Immature natural killer cell (primary cell): Measurements from ENCODE around the gene BABAM1. TPM values are rescaled to one million over a fixed set of nuclear protein-coding genes. Genes with fewer than 3 reads are reported as not detected.
"Not testable (repeated sequence)": the region's sequence is repeated elsewhere in the genome, so short reads cannot be mapped to it uniquely, and the experiment has no call there.

Experiments
- DNase-seq, 3 donors: peaks; one replicate each; pipeline ENCODE4 v3.0.0; 2022; ENCODE audit warnings: mixed read lengths in 1 of 3
- H3K27ac Mint-ChIP-seq, 6 donors: one replicate each; pipeline ENCODE4 v1.8.0; 2020; ENCODE audit warnings: mixed read lengths in 6 of 6, mild to moderate bottlenecking in 5 of 6, inconsistent platforms in 4 of 6, moderate library complexity in 3 of 6
- H3K27me3 Mint-ChIP-seq, 3 donors: one replicate each; pipeline ENCODE4 v1.8.0; 2020 to 2021; ENCODE audit warnings: low read depth in 3 of 3, mild to moderate bottlenecking in 3 of 3, mixed read lengths in 3 of 3, moderate library complexity in 3 of 3, inconsistent platforms in 1 of 3
- H3K36me3 Mint-ChIP-seq, 3 donors: one replicate each; pipeline ENCODE4 v1.8.0; 2020; ENCODE audit warnings: mixed read lengths in 3 of 3, inconsistent platforms in 2 of 3, mild to moderate bottlenecking in 2 of 3
- H3K4me1 Mint-ChIP-seq, 2 donors: one replicate each; pipeline ENCODE4 v1.8.0; 2020; ENCODE audit warnings: inconsistent platforms in 2 of 2, mild to moderate bottlenecking in 2 of 2, mixed read lengths in 2 of 2, moderate library complexity in 1 of 2
- H3K4me3 Mint-ChIP-seq, 5 donors: one replicate each; pipeline ENCODE4 v1.8.0; 2020; ENCODE audit warnings: mild to moderate bottlenecking in 5 of 5, mixed read lengths in 5 of 5, inconsistent platforms in 3 of 5, moderate library complexity in 3 of 5
- H3K9me3 Mint-ChIP-seq, 6 donors: one replicate each; pipeline ENCODE4 v1.8.0; 2020; ENCODE audit warnings: mild to moderate bottlenecking in 6 of 6, mixed read lengths in 6 of 6, inconsistent platforms in 4 of 6, moderate library complexity in 3 of 6
- polyA plus RNA-seq, 3 donors: library from polyadenylated mRNA; unstranded; fragments of 300-500 nt; fragmentation: Illumina TruSeq; gene quantifications; one replicate each; pipeline ENCODE4 v1.2.3, GENCODE V29; 2021

Gene BABAM1
- polyA plus RNA-seq, 3 donors from 2014 or later: 135 to 218 (median 141) TPM

GRCh38 chr19:17268754-17269153 is 1.5 kb downstream of the BABAM1 start:
- H3K27ac Mint-ChIP-seq: no peak overlapping the region
- peaks cover 5 to 9% (median 6%) of the 10 kb centered on the region in 3 donors for H3K27me3 Mint-ChIP-seq
- peaks cover 0 to 10% (median 0%) of the 10 kb centered on the region in 3 donors for H3K36me3 Mint-ChIP-seq
- DNase-seq: no peak
- peaks cover 18 to 19% of the 10 kb centered on the region in 2 donors for H3K4me1 Mint-ChIP-seq
- no peaks in the 10 kb centered on the region for H3K9me3 Mint-ChIP-seq
- peak overlapping the region; percentile 10 to 54 (median 36) for H3K4me3 Mint-ChIP-seq

GRCh38 chr19:17274892-17275291 is 7.6 kb downstream of the BABAM1 start:
- H3K4me1 Mint-ChIP-seq, DNase-seq, H3K27ac Mint-ChIP-seq, H3K9me3 Mint-ChIP-seq, H3K27me3 Mint-ChIP-seq, H3K4me3 Mint-ChIP-seq: not testable (repeated sequence)
- peaks cover 5 to 27% (median 7%) of the 10 kb centered on the region in 3 donors for H3K36me3 Mint-ChIP-seq

- Mint-ChIP-seq H3K4me3 (no peak overlapping the region), H3K27ac (no peak overlapping the region), H3K9me3 (no peaks in the 10 kb centered on the region), H3K36me3 (peaks cover 5 to 23% (median 7%) of the 10 kb centered on the region in 3 donors), H3K27me3 (peaks cover 0 to 3% (median 2%) of the 10 kb centered on the region in 3 donors), H3K4me1 (no peaks in the 10 kb centered on the region)
- no peak for DNase-seq
Observed at GRCh38 chr19:17275441-17276175, 8.4 kb downstream of the BABAM1 start.

- Mint-ChIP-seq H3K27me3 (peaks cover 5 to 6% (median 5%) of the 10 kb centered on the region in 3 donors), H3K4me3 (no peak overlapping the region), H3K4me1 (peaks cover 0 to 8% of the 10 kb centered on the region in 2 donors), H3K9me3 (peaks cover 0 to 1% (median 0%) of the 10 kb centered on the region in 6 donors), H3K27ac (no peak overlapping the region), H3K36me3 (peaks cover 5 to 18% (median 7%) of the 10 kb centered on the region in 3 donors)
- DNase-seq: no peak
Observed at GRCh38 chr19:17279436-17279835, 12.2 kb downstream of the BABAM1 start.

GRCh38 chr19:17281391-17282304 is 14.4 kb downstream of the BABAM1 start, which contains the start of gene ANKLE1:
ANKLE1 (plus strand) TSS chr19:17281901; CDS start chr19:17281921, 20 bp downstream.
- Mint-ChIP-seq H3K27ac (no peak within 1 kb of the TSS), H3K36me3 (peaks cover 2 to 9% (median 5%) of the 10 kb centered on the region in 3 donors), H3K4me1 (peaks cover 0 to 8% of the 10 kb centered on the region in 2 donors), H3K9me3 (peaks cover 0 to 1% (median 0%) of the 10 kb centered on the region in 6 donors), H3K4me3 (peak within 1 kb of the TSS; percentile 47 to 71 (median 63)), H3K27me3 (peaks cover 5 to 6% (median 5%) of the 10 kb centered on the region in 3 donors)
- DNase-seq: no peak

GRCh38 chr19:17282488-17283125 is 15.4 kb downstream of the BABAM1 start:
- peak overlapping the region; percentile 47 to 71 (median 63) for H3K4me3 Mint-ChIP-seq
- peaks cover 0 to 1% (median 0%) of the 10 kb centered on the region in 6 donors for H3K9me3 Mint-ChIP-seq
- peaks cover 5 to 6% (median 5%) of the 10 kb centered on the region in 3 donors for H3K27me3 Mint-ChIP-seq
- peaks cover 0 to 2% (median 0%) of the 10 kb centered on the region in 3 donors for H3K36me3 Mint-ChIP-seq
- H3K27ac Mint-ChIP-seq: no peak overlapping the region
- DNase-seq: peak; percentile 70 to 76 (median 75)
- H3K4me1 Mint-ChIP-seq: peaks cover 0 to 8% of the 10 kb centered on the region in 2 donors

- DNase-seq: no peak
- Mint-ChIP-seq H3K4me1 (peaks cover 0 to 8% of the 10 kb centered on the region in 2 donors), H3K27ac (no peak overlapping the region)
Observed at GRCh38 chr19:17283504-17283996, 16.3 kb downstream of the BABAM1 start.

GRCh38 chr19:17285415-17286135 is 18.3 kb downstream of the BABAM1 start:
- peaks cover 0 to 8% of the 10 kb centered on the region in 2 donors for H3K4me1 Mint-ChIP-seq
- H3K4me3 Mint-ChIP-seq: no peak overlapping the region
- no peaks in the 10 kb centered on the region for H3K36me3 Mint-ChIP-seq
- peaks cover 2 to 10% (median 7%) of the 10 kb centered on the region in 3 donors for H3K27me3 Mint-ChIP-seq
- H3K27ac Mint-ChIP-seq: no peak overlapping the region
- no peak for DNase-seq
- peaks cover 0 to 2% (median 0%) of the 10 kb centered on the region in 6 donors for H3K9me3 Mint-ChIP-seq

More at GRCh38 chr19:17283504-17283996, 16.3 kb downstream of the BABAM1 start:
- H3K36me3 Mint-ChIP-seq: peaks cover 0 to 2% (median 0%) of the 10 kb centered on the region in 3 donors
- peaks cover 0 to 1% (median 0%) of the 10 kb centered on the region in 6 donors for H3K9me3 Mint-ChIP-seq
- H3K4me3 Mint-ChIP-seq: no peak overlapping the region
- peaks cover 5 to 9% (median 8%) of the 10 kb centered on the region in 3 donors for H3K27me3 Mint-ChIP-seq

- Mint-ChIP-seq H3K27me3 (peaks cover 3 to 10% (median 5%) of the 10 kb centered on the region in 3 donors), H3K36me3 (no peaks in the 10 kb centered on the region), H3K27ac (no peak overlapping the region), H3K9me3 (peaks cover 0 to 2% (median 0%) of the 10 kb centered on the region in 6 donors), H3K4me1 (peaks cover 0 to 7% of the 10 kb centered on the region in 2 donors), H3K4me3 (no peak overlapping the region)
- DNase-seq: no peak
Observed at GRCh38 chr19:17286263-17286662, 19.0 kb downstream of the BABAM1 start.

GRCh38 chr19:17286752-17287151 is 19.5 kb downstream of the BABAM1 start:
- Mint-ChIP-seq H3K9me3 (peaks cover 0 to 2% (median 0%) of the 10 kb centered on the region in 6 donors), H3K4me3 (no peak overlapping the region), H3K4me1 (peaks cover 0 to 7% of the 10 kb centered on the region in 2 donors), H3K36me3 (no peaks in the 10 kb centered on the region), H3K27ac (no peak overlapping the region), H3K27me3 (peaks cover 3 to 8% (median 3%) of the 10 kb centered on the region in 3 donors)
- DNase-seq: no peak

GRCh38 chr19:17289489-17289888 is 22.2 kb downstream of the BABAM1 start:
- peaks cover 5 to 6% of the 10 kb centered on the region in 2 donors for H3K4me1 Mint-ChIP-seq
- peaks cover 1 to 5% (median 3%) of the 10 kb centered on the region in 3 donors for H3K27me3 Mint-ChIP-seq
- H3K9me3 Mint-ChIP-seq: peaks cover 0 to 2% (median 0%) of the 10 kb centered on the region in 6 donors
- H3K27ac Mint-ChIP-seq: no peak overlapping the region
- no peaks in the 10 kb centered on the region for H3K36me3 Mint-ChIP-seq
- no peak overlapping the region for H3K4me3 Mint-ChIP-seq
- DNase-seq: peak; percentile 37 to 39 (median 38)

- peak; percentile 73 to 78 (median 76) for DNase-seq
- Mint-ChIP-seq H3K27ac (peak overlapping the region in 3 of 6 donors; percentile 44 to 67 (median 59)), H3K4me1 (peaks cover 5 to 6% of the 10 kb centered on the region in 2 donors), H3K36me3 (no peaks in the 10 kb centered on the region), H3K9me3 (peaks cover 0 to 2% (median 0%) of the 10 kb centered on the region in 6 donors), H3K4me3 (peak overlapping the region; percentile 82 to 89 (median 84)), H3K27me3 (peaks cover 1 to 5% (median 3%) of the 10 kb centered on the region in 3 donors)
Observed at GRCh38 chr19:17292301-17293074, 25.2 kb downstream of the BABAM1 start.
